HCT116 (cell line): ENCODE data around the gene GMIP. TPM values are rescaled to one million over a fixed set of nuclear protein-coding genes. Genes with fewer than 3 reads are reported as not detected.

Experiments
- ATAC-seq: fragments of 200-7000 bp; cut with Tn5 transposase; 2 replicates; pipeline ENCODE4 v1.9.1; 2020; ENCODE audit warnings: mild to moderate bottlenecking, moderate library complexity
- BruUV-seq: library from RNA; stranded (reverse); fragments of 400-500 nt; replicated peaks from 2 replicates; lab custom pipeline; 2021; lab: Mats Ljungman, UMichigan
- CTCF ChIA-PET: fragments of 300-600 bp; sonication (Branson Sonifier 250); formaldehyde crosslinking; loops from one replicate; lab custom pipeline; 2021; ENCODE audit warnings: antibody characterized with exemption; lab: Charles Lee
- POLR2A ChIA-PET: fragments of 300-600, 350-600 bp; sonication (Branson Sonifier 250); formaldehyde crosslinking; loops from one replicate; lab custom pipeline; 2021; ENCODE audit warnings: antibody characterized with exemption; lab: Charles Lee
- RAD21 ChIA-PET, 2 experiments: fragments of 300-600 bp; sonication (Branson Sonifier 250); formaldehyde crosslinking; loops; one replicate each; lab custom pipeline; 2023; ENCODE audit warnings: low total read pairs in 2 of 2; ENCODE audit not compliant: uncharacterized antibody in 2 of 2, unreplicated experiment in 2 of 2, low non-redundant PET in 1 of 2; lab: Charles Lee
- DNase-seq: peaks from one replicate; pipeline ENCODE4 v3.0.0-alpha.2; 2010; ENCODE audit warnings: low read depth, low spot score
- H2AFZ ChIP-seq: fragments of 200-600 bp; shearing (Covaris generic), sonication (generic); 2 replicates; pipeline ENCODE4 v1.6.1; 2017; ENCODE audit warnings: low read depth, mixed run types, mixed read lengths, antibody characterized with exemption, low read length; ENCODE audit not compliant: poor library complexity, severe bottlenecking
- H3K27ac ChIP-seq: 2 replicates; pipeline ENCODE4 v1.5.1; 2012; ENCODE audit warnings: low read depth, low read length
- H3K27me3 ChIP-seq: fragments of 200-600 bp; sonication (generic); 2 replicates; pipeline ENCODE4 v1.6.1; 2016; ENCODE audit warnings: mixed run types, low read length, mixed read lengths; ENCODE audit not compliant: insufficient read depth
- H3K36me3 ChIP-seq, 2 experiments: fragments of 200-500 bp in 1 of 2; fragments of 200-600 bp in 1 of 2; sonication (Bioruptor generic) in 1 of 2; sonication (generic) in 1 of 2; 2 replicates each; pipeline versions ENCODE4 v1.5.1 to v1.6.1; 2014 to 2016; ENCODE audit warnings: low read length in 2 of 2, inconsistent platforms in 1 of 2, mixed read lengths in 1 of 2, mixed run types in 1 of 2; ENCODE audit not compliant: insufficient read depth in 2 of 2, control insufficient read depth in 1 of 2
- H3K4me1 ChIP-seq, 2 experiments: fragments of 200-600 bp in 1 of 2; sonication (generic) in 1 of 2; 2 replicates each; pipeline versions ENCODE4 v1.5.1 to v1.6.1; 2012 to 2017; ENCODE audit warnings: low read length in 2 of 2, inconsistent platforms in 1 of 2, mild to moderate bottlenecking in 1 of 2, mixed read lengths in 1 of 2, mixed run types in 1 of 2, moderate library complexity in 1 of 2; ENCODE audit not compliant: insufficient read depth in 2 of 2, control insufficient read depth in 1 of 2
- H3K4me2 ChIP-seq: fragments of 200-600 bp; sonication (generic); 2 replicates; pipeline ENCODE4 v1.6.1; 2017; ENCODE audit warnings: mixed run types, low read length, mixed read lengths
- H3K4me3 ChIP-seq, 2 experiments: fragments of 200-600 bp in 1 of 2; sonication (generic) in 1 of 2; replicated peaks in 1 of 2; 2 replicates each; pipeline ENCODE4 v1.5.1; 2011 to 2016; ENCODE audit warnings: low read length in 2 of 2, control low read depth in 1 of 2, low read depth in 1 of 2, mild to moderate bottlenecking in 1 of 2, mixed read lengths in 1 of 2, mixed run types in 1 of 2
- H3K79me2 ChIP-seq: fragments of 200-600 bp; sonication (generic); 2 replicates; pipeline ENCODE4 v1.6.1; 2017; ENCODE audit warnings: mild to moderate bottlenecking, mixed run types, low read length, moderate library complexity, mixed read lengths; ENCODE audit not compliant: insufficient read depth
- H3K9ac ChIP-seq: fragments of 200-600 bp; sonication (generic); 2 replicates; pipeline ENCODE4 v1.6.1; 2016; ENCODE audit warnings: low read length, mixed read lengths
- H3K9me2 ChIP-seq: fragments of 200-600 bp; sonication (generic), shearing (Covaris generic); 2 replicates; pipeline ENCODE4 v1.6.1; 2017; ENCODE audit warnings: mixed run types, mild to moderate bottlenecking, moderate library complexity; ENCODE audit not compliant: insufficient read depth
- H3K9me3 ChIP-seq, 2 experiments: fragments of 200-500 bp in 1 of 2; fragments of 200-600 bp in 1 of 2; sonication (Bioruptor generic) in 1 of 2; sonication (generic) in 1 of 2; 2 replicates each; pipeline ENCODE4 v1.6.1; 2014 to 2017; ENCODE audit warnings: low read length in 2 of 2, mixed read lengths in 2 of 2, inconsistent platforms in 1 of 2, low read depth in 1 of 2, mild to moderate bottlenecking in 1 of 2, mixed run types in 1 of 2, moderate library complexity in 1 of 2; ENCODE audit not compliant: control insufficient read depth in 1 of 2, insufficient read depth in 1 of 2
- H4K20me1 ChIP-seq: fragments of 200-600 bp; sonication (generic), shearing (Covaris generic); 2 replicates; pipeline ENCODE4 v1.6.1; 2017; ENCODE audit warnings: mixed run types, mild to moderate bottlenecking, moderate library complexity; ENCODE audit not compliant: insufficient read depth
- CBX3 ChIP-seq: IDR thresholded peaks from 2 replicates; pipeline ENCODE4 v1.6.1; 2012; ENCODE audit warnings: low read depth
- CEBPB ChIP-seq: IDR thresholded peaks from 2 replicates; pipeline ENCODE4 v1.6.1; 2012; ENCODE audit warnings: low read depth
- EGR1 ChIP-seq: IDR thresholded peaks from 2 replicates; pipeline ENCODE4 v1.6.1; 2012; ENCODE audit warnings: low read depth
- ELF1 ChIP-seq: IDR thresholded peaks from 2 replicates; pipeline ENCODE4 v1.6.1; 2012; ENCODE audit warnings: low read depth, borderline replicate concordance
- EZH2 ChIP-seq: fragments of 200-600 bp; sonication (generic); IDR thresholded peaks from 2 replicates; pipeline ENCODE4 v1.6.1; 2017; ENCODE audit warnings: antibody characterized with exemption, mixed run types
- EZH2phosphoT487 ChIP-seq: fragments of 200-600 bp; IDR thresholded peaks from 2 replicates; pipeline ENCODE4 v1.6.1; 2018; ENCODE audit warnings: antibody characterized with exemption, borderline replicate concordance
- FOSL1 ChIP-seq: IDR thresholded peaks from 2 replicates; pipeline ENCODE4 v1.6.1; 2012; ENCODE audit warnings: low read depth
- JUND ChIP-seq: IDR thresholded peaks from 2 replicates; pipeline ENCODE4 v1.6.1; 2012
- MAX ChIP-seq: IDR thresholded peaks from 2 replicates; pipeline ENCODE4 v1.6.1; 2012
- POLR2A ChIP-seq: IDR thresholded peaks from 2 replicates; pipeline ENCODE4 v1.7.0; 2011; ENCODE audit warnings: borderline replicate concordance; ENCODE audit not compliant: insufficient read depth, insufficient read length; ENCODE audit errors: extremely low read depth
- RAD21 ChIP-seq: IDR thresholded peaks from 2 replicates; pipeline ENCODE4 v1.6.1; 2012; ENCODE audit warnings: low read depth, mild to moderate bottlenecking
- SIN3A ChIP-seq: IDR thresholded peaks from 2 replicates; pipeline ENCODE4 v1.6.1; 2012; ENCODE audit warnings: low read depth
- SP1 ChIP-seq: IDR thresholded peaks from 2 replicates; pipeline ENCODE4 v1.6.1; 2012; ENCODE audit warnings: low read depth
- SRF ChIP-seq: IDR thresholded peaks from 2 replicates; pipeline ENCODE4 v1.6.1; 2012; ENCODE audit warnings: low read depth
- YY1 ChIP-seq: IDR thresholded peaks from 2 replicates; pipeline ENCODE4 v1.6.1; 2011; ENCODE audit warnings: low read length, low read depth, moderate library complexity, mild to moderate bottlenecking; ENCODE audit not compliant: insufficient replicate concordance; ENCODE audit errors: extremely low read depth
- ZFX ChIP-seq: fragments of 450-650 bp; IDR thresholded peaks from 2 replicates; pipeline ENCODE4 v1.6.1; 2017
- ZNF274 ChIP-seq: fragments of 200-500 bp; sonication (Bioruptor generic); IDR thresholded peaks from 2 replicates; pipeline ENCODE4 v1.6.1; 2014; ENCODE audit warnings: mild to moderate bottlenecking, low read depth, low read length, inconsistent platforms
- intact Hi-C: fragments of 100-400 bp; cut with micrococcal nuclease; formaldehyde crosslinking; loops from 2 replicates; pipeline ENCODE4 v1.10.0; 2022
- total RNA-seq: library from RNA; stranded (reverse); gene quantifications from one replicate; pipeline ENCODE4 v1.2.1, GENCODE V29; 2021; ENCODE audit not compliant: unreplicated experiment
- TF ChIP-seq, protein P1 (sequence below), 3 experiments: fragments of 200-600 bp in 1 of 3; sonication (generic) in 1 of 3; IDR thresholded peaks in 2 of 3; conservative IDR thresholded peaks in 1 of 3; 2 replicates each; pipeline ENCODE4 v1.5.1; 2012 to 2017; ENCODE audit warnings: low read depth in 2 of 3, low read length in 2 of 3, antibody characterized with exemption in 1 of 3, borderline replicate concordance in 1 of 3, control low read depth in 1 of 3, mild to moderate bottlenecking in 1 of 3, mixed read lengths in 1 of 3, mixed run types in 1 of 3, moderate library complexity in 1 of 3; ENCODE audit not compliant: insufficient read depth in 1 of 3
- TF ChIP-seq, protein P2 (sequence below): IDR thresholded peaks from 2 replicates; pipeline ENCODE4 v1.6.1; 2012; ENCODE audit warnings: low read depth

The GMIP gene
- total RNA-seq, 1 experiment from 2014 or later: 16.3 TPM

GRCh38 chr19:19661675-19662251 is 18.3 kb upstream of the GMIP start:
- Histone ChIP-seq H3K27ac (no peak overlapping the region), H3K79me2 (peaks cover 41% of the 10 kb centered on the region), H3K4me2 (peak overlapping the region; percentile 91), H4K20me1 (no peaks in the 10 kb centered on the region), H3K9me3 (no peaks in the 10 kb centered on the region), H3K9me2 (no peaks in the 10 kb centered on the region), H3K9ac (peak overlapping the region; percentile 95), H3K27me3 (no peaks in the 10 kb centered on the region), H2AFZ (no peak overlapping the region)
- CTCF ChIA-PET: no interaction called here
- TF ChIP-seq, protein P1, sequence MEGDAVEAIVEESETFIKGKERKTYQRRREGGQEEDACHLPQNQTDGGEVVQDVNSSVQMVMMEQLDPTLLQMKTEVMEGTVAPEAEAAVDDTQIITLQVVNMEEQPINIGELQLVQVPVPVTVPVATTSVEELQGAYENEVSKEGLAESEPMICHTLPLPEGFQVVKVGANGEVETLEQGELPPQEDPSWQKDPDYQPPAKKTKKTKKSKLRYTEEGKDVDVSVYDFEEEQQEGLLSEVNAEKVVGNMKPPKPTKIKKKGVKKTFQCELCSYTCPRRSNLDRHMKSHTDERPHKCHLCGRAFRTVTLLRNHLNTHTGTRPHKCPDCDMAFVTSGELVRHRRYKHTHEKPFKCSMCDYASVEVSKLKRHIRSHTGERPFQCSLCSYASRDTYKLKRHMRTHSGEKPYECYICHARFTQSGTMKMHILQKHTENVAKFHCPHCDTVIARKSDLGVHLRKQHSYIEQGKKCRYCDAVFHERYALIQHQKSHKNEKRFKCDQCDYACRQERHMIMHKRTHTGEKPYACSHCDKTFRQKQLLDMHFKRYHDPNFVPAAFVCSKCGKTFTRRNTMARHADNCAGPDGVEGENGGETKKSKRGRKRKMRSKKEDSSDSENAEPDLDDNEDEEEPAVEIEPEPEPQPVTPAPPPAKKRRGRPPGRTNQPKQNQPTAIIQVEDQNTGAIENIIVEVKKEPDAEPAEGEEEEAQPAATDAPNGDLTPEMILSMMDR (IDR thresholded peaks at IDR 0.05 in 2 of 3, conservative IDR thresholded peaks at IDR 0.05 in 1 of 3; ENCODE audit: borderline replicate concordance in 1 of 3, insufficient read depth in 1 of 3, low read depth in 2 of 3, low read length in 2 of 3): no peak
- no peak for TF ChIP-seq EZH2
- TF ChIP-seq, protein P2, sequence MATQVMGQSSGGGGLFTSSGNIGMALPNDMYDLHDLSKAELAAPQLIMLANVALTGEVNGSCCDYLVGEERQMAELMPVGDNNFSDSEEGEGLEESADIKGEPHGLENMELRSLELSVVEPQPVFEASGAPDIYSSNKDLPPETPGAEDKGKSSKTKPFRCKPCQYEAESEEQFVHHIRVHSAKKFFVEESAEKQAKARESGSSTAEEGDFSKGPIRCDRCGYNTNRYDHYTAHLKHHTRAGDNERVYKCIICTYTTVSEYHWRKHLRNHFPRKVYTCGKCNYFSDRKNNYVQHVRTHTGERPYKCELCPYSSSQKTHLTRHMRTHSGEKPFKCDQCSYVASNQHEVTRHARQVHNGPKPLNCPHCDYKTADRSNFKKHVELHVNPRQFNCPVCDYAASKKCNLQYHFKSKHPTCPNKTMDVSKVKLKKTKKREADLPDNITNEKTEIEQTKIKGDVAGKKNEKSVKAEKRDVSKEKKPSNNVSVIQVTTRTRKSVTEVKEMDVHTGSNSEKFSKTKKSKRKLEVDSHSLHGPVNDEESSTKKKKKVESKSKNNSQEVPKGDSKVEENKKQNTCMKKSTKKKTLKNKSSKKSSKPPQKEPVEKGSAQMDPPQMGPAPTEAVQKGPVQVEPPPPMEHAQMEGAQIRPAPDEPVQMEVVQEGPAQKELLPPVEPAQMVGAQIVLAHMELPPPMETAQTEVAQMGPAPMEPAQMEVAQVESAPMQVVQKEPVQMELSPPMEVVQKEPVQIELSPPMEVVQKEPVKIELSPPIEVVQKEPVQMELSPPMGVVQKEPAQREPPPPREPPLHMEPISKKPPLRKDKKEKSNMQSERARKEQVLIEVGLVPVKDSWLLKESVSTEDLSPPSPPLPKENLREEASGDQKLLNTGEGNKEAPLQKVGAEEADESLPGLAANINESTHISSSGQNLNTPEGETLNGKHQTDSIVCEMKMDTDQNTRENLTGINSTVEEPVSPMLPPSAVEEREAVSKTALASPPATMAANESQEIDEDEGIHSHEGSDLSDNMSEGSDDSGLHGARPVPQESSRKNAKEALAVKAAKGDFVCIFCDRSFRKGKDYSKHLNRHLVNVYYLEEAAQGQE: no peak
- no peak for TF ChIP-seq ZFX
- TF ChIP-seq CBX3: no peak
- no peak for TF ChIP-seq SIN3A
- TF ChIP-seq CEBPB: no peak
- TF ChIP-seq YY1: no peak
- TF ChIP-seq EGR1: no peak
- no peak for TF ChIP-seq ZNF274
- no peak for TF ChIP-seq SRF
- TF ChIP-seq RAD21: no peak
- TF ChIP-seq FOSL1: no peak
- TF ChIP-seq SP1: no peak
- no peak for TF ChIP-seq ELF1
- TF ChIP-seq JUND: no peak
- no peak for TF ChIP-seq MAX
- no peak for TF ChIP-seq EZH2phosphoT487
- TF ChIP-seq POLR2A: no peak
- TF ChIP-seq, all 23 proteins: peak for 0
- peaks cover 8 to 33% of the 10 kb centered on the region in 2 experiments; a peak in 3 of 4 replicates for H3K4me1 ChIP-seq
- ChIA-PET RAD21 (no interaction called here), POLR2A (no interaction called here)
- BruUV-seq: no TSS peak
- peak overlapping the region; percentile 70 to 96 for H3K4me3 ChIP-seq
- intact Hi-C loops: no loop called here
- no peak for ATAC-seq
- peaks cover 22 to 34% of the 10 kb centered on the region in 2 experiments for H3K36me3 ChIP-seq
- DNase-seq: no peak
